Central memory CD4-positive, alpha-beta T cell (primary cell): ENCODE results near the gene TSPAN4.
A peak's percentile ranks its signal among the peaks of the same experiment; 100 is the strongest.

ENCODE experiments used
- DNase-seq: peaks from one replicate; pipeline ENCODE4 v3.0.0; 2022

The TSPAN4 gene

GRCh38 chr11:824942-825341, 17.7 kb upstream of the TSPAN4 start:
- DNase-seq: no peak

GRCh38 chr11:825366-826226, 17.1 kb upstream of the TSPAN4 start:
- DNase-seq: no peak

- DNase-seq: no peak
Measured at GRCh38 chr11:826227-826621, 16.4 kb upstream of the TSPAN4 start.

- DNase-seq: no peak
Measured at GRCh38 chr11:826836-827145, 15.9 kb upstream of the TSPAN4 start.

- DNase-seq: no peak
Measured at GRCh38 chr11:827146-827896, 15.3 kb upstream of the TSPAN4 start.

- no peak for DNase-seq
Measured at GRCh38 chr11:827897-828192, 14.8 kb upstream of the TSPAN4 start, which contains the start of gene CRACR2B. TSS of gene CRACR2B (plus strand) at chr11:827919. CDS start at chr11:828608, 689 bp downstream.

GRCh38 chr11:828506-829175, 14.0 kb upstream of the TSPAN4 start:
- no peak for DNase-seq

- DNase-seq: no peak
Measured at GRCh38 chr11:829176-829846, 13.3 kb upstream of the TSPAN4 start.

GRCh38 chr11:829847-830294, 12.8 kb upstream of the TSPAN4 start:
- DNase-seq: no peak

GRCh38 chr11:830295-831117, 12.1 kb upstream of the TSPAN4 start:
- DNase-seq: peak; percentile 38

GRCh38 chr11:831118-831864, 11.4 kb upstream of the TSPAN4 start:
- no peak for DNase-seq

- DNase-seq: no peak
Measured at GRCh38 chr11:831961-832528, 10.6 kb upstream of the TSPAN4 start.

GRCh38 chr11:832529-833113, 10.0 kb upstream of the TSPAN4 start, which contains the start of gene CD151:
TSS of gene CD151 (plus strand) at chr11:832952. CDS start at chr11:836070, 3,118 bp downstream.
- DNase-seq: no peak

GRCh38 chr11:833114-833791, 9.4 kb upstream of the TSPAN4 start:
- peak; percentile 32 for DNase-seq

- no peak for DNase-seq
Measured at GRCh38 chr11:833849-834311, 8.8 kb upstream of the TSPAN4 start.

GRCh38 chr11:834371-835316, 8.0 kb upstream of the TSPAN4 start:
- DNase-seq: no peak

GRCh38 chr11:836274-836673, 6.4 kb upstream of the TSPAN4 start:
- no peak for DNase-seq

- no peak for DNase-seq
Measured at GRCh38 chr11:836700-837099, 6.0 kb upstream of the TSPAN4 start.
